Ectodermal cell (in vitro differentiated cells): ENCODE data around the gene NEU4.
A peak's percentile ranks its signal among the peaks of the same experiment; 100 is the strongest.

Experiments
- H3K27ac ChIP-seq: 2 replicates; pipeline ENCODE4 v1.7.0; 2013; ENCODE audit warnings: mild to moderate bottlenecking, low read depth, low read length; ENCODE audit not compliant: insufficient read depth, poor library complexity, severe bottlenecking
- H3K27me3 ChIP-seq: 2 replicates; pipeline ENCODE4 v1.7.0; 2013; ENCODE audit warnings: mild to moderate bottlenecking, low read length; ENCODE audit not compliant: insufficient read depth, control insufficient read depth, poor library complexity, severe bottlenecking
- H3K36me3 ChIP-seq: one replicate; pipeline ENCODE4 v1.7.0; 2013; ENCODE audit warnings: low read length; ENCODE audit not compliant: control insufficient read depth, insufficient read depth
- H3K4me1 ChIP-seq: one replicate; pipeline ENCODE4 v1.7.0; 2013; ENCODE audit warnings: low read length; ENCODE audit not compliant: control insufficient read depth, insufficient read depth
- H3K4me3 ChIP-seq: 2 replicates; pipeline ENCODE4 v1.7.0; 2013; ENCODE audit warnings: low read depth, low read length, control low read depth; ENCODE audit not compliant: insufficient read depth
- H3K9me3 ChIP-seq: 2 replicates; pipeline ENCODE4 v1.7.0; 2013; ENCODE audit warnings: mild to moderate bottlenecking, low read length, moderate library complexity; ENCODE audit not compliant: control insufficient read depth
- WGBS, 2 experiments: methylation state at CpG; one replicate each; pipeline ENCODE4 v1.1.7; 2013; ENCODE audit warnings: missing lambda C conversion rate in 2 of 2; 5-methylcytosine and 5-hydroxymethylcytosine counted together

NEU4 gene

DNA sequence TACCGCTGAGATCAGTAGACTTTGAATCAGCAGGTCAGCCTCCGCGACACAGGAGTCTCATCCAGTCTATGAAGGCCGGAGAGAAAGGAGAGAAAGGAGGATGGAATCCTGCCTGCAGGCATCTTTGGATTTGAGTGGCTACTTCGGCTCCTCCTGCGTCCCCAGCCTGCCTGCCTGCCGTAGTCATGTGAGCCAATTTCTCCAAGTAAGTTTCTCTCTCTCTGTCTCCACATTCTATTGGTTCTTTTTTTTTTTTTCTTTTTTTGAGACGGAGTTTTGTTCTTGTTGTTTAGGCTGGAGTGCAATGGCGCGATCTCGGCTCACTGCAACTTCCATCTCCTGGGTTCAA, 33.0 kb downstream of the NEU4 start:
- 79 to 88% methylated on average over 7 to 11 of the region's 11 CpGs for WGBS, 2 experiments
- no peak overlapping the region for H3K27ac ChIP-seq
- peaks cover 5% of the 10 kb centered on the region for H3K4me1 ChIP-seq
- no peaks in the 10 kb centered on the region for H3K9me3 ChIP-seq
- H3K36me3 ChIP-seq, result no peaks in the 10 kb centered on the region
- no peak overlapping the region for H3K4me3 ChIP-seq
- peaks cover 31% of the 10 kb centered on the region for H3K27me3 ChIP-seq

DNA sequence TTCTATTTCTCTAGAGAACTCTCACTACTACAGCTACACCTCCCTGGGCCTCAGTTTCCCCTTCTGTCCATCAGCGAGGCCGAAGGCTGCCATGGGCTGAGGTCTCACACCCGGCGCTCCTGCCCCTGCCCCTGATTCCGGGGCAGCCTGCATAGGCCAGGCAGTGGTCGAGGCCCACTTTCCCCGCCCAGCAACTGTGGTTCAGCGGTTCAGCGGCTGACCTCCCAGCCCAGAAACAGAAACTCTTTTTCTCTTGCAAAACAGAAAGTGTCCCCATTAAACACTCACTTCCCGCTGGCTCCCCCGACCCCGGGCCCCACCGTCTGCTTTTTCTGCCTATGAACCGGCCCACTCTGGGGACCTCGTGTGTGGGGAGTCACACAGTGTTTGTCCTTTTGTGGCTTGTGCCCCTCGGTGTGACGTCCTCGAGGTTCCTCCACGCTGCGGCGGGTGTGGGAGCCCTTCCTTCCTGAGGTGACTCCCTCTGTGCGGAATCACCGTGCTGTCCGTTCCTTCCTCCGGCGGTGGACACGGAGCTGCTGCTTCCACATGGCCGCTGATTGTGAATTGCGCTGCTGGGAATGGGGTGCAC, 33.7 kb downstream of the NEU4 start:
- Histone ChIP-seq H3K27ac (no peak overlapping the region), H3K9me3 (no peaks in the 10 kb centered on the region), H3K4me3 (no peak overlapping the region), H3K36me3 (no peaks in the 10 kb centered on the region), H3K27me3 (peaks cover 31% of the 10 kb centered on the region), H3K4me1 (peaks cover 5% of the 10 kb centered on the region)
- 73 to 76% methylated on average over 29 of the region's 29 CpGs for WGBS, 2 experiments

- peaks cover 5% of the 10 kb centered on the region for H3K4me1 ChIP-seq
- 58 to 64% methylated on average over 51 to 52 of the region's 52 CpGs for WGBS, 2 experiments
- H3K27ac ChIP-seq, result no peak overlapping the region
- no peak overlapping the region for H3K4me3 ChIP-seq
- no peaks in the 10 kb centered on the region for H3K9me3 ChIP-seq
- peaks cover 31% of the 10 kb centered on the region for H3K27me3 ChIP-seq
- H3K36me3 ChIP-seq, result no peaks in the 10 kb centered on the region
These were observed 34.5 kb downstream of the NEU4 start for GRCh38 chr2:241843321-241844065.

GRCh38 chr2:241844066-241844728, 35.2 kb downstream of the NEU4 start:
- Histone ChIP-seq H3K27ac (no peak overlapping the region), H3K27me3 (peaks cover 31% of the 10 kb centered on the region), H3K4me1 (peaks cover 5% of the 10 kb centered on the region), H3K4me3 (peak overlapping the region; percentile 16), H3K36me3 (no peaks in the 10 kb centered on the region), H3K9me3 (no peaks in the 10 kb centered on the region)
- WGBS, 2 experiments, result 10% methylated on average over 65 of the region's 65 CpGs

- no peaks in the 10 kb centered on the region for H3K9me3 ChIP-seq
These were observed 36.0 kb downstream of the NEU4 start for GRCh38 chr2:241844831-241845578.

DNA sequence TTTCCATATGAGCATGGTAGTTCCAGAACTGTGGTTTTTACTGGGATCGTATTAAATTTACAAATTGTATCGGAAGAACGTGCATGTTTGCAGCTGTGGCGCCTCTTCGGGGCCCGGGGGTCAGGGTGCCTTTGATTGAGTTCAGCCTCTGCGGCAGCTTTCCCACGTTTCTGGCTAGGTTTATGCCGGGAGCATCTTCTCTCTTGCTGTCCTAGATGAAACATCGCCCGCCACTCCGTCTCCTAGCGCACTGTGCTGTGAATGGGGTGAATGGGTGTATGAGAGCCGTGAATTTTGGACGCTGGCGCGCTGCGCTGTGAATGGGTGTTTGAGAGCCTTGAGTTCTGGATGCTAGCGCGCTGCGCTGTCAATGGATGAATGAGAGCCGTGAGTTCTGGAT, 37.4 kb downstream of the NEU4 start:
- Histone ChIP-seq H3K9me3 (no peaks in the 10 kb centered on the region), H3K36me3 (no peaks in the 10 kb centered on the region), H3K4me3 (no peak overlapping the region), H3K4me1 (peaks cover 5% of the 10 kb centered on the region), H3K27ac (no peak overlapping the region), H3K27me3 (peaks cover 31% of the 10 kb centered on the region)
- 94 to 96% methylated on average over 22 of the region's 22 CpGs for WGBS, 2 experiments

More at GRCh38 chr2:241844831-241845578, 36.0 kb downstream of the NEU4 start:
- H3K4me1 ChIP-seq, result peaks cover 5% of the 10 kb centered on the region
- no peaks in the 10 kb centered on the region for H3K36me3 ChIP-seq
- no peak overlapping the region for H3K27ac ChIP-seq
- 87% methylated on average over 37 of the region's 37 CpGs for WGBS, 2 experiments
- peaks cover 31% of the 10 kb centered on the region for H3K27me3 ChIP-seq
- no peak overlapping the region for H3K4me3 ChIP-seq

GRCh38 chr2:241848761-241849615, 40.0 kb downstream of the NEU4 start:
- H3K4me1 ChIP-seq, result peaks cover 10% of the 10 kb centered on the region
- no peaks in the 10 kb centered on the region for H3K36me3 ChIP-seq
- peaks cover 18% of the 10 kb centered on the region for H3K27me3 ChIP-seq
- H3K4me3 ChIP-seq, result no peak overlapping the region
- 93 to 94% methylated on average over 39 of the region's 39 CpGs for WGBS, 2 experiments
- no peak overlapping the region for H3K27ac ChIP-seq
- no peaks in the 10 kb centered on the region for H3K9me3 ChIP-seq

DNA sequence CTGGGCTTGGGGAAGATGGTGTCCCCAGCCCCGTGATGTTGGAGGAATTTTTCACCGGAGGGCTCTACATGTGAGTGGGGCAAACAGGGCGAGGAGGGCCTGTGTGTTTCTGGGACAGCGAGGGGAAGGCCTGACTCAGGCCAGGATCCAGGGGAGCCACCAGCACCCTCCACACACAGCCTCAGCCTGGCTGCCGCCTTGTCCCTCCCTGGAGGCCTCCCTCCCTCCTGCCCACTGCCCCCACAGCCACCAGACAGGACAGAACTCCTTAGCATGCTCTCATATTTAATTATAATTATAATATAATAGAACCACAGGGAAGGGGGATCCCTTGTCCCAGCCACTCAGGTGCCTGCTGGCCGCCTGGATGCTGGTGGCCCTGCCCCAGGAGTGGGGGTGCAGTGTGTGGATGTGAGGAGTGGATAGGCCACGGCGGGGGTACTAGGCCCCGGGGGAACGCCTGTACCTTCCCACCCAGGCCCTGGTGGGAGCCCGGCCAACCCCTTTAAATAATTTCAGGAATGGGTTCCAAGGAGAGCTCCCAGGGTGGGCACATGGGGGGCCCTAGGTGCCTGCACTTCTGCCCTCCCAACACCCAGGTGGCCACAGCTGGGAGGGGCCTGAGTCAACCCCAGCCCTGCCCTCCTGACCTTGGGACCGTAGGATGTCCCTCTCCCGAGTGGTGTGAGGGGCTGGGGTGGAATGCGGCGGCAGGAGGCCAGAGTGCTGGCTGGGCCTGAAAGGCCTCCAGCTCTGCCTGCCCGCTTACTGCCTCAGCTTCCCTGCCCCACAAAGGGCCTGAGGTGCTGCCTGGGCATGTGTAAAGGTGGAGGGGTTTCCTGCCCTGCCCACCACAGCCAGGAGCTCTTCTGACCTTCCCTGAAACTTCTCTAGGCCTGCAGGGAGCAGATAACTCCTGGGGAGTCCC, 40.9 kb downstream of the NEU4 start:
- Histone ChIP-seq H3K4me3 (no peak overlapping the region), H3K9me3 (no peaks in the 10 kb centered on the region), H3K27ac (no peak overlapping the region), H3K27me3 (peaks cover 9% of the 10 kb centered on the region), H3K4me1 (peaks cover 9% of the 10 kb centered on the region), H3K36me3 (no peaks in the 10 kb centered on the region)
- 81 to 87% methylated on average over 16 of the region's 16 CpGs for WGBS, 2 experiments
